DMS153 treated with DMSO at 0.1 percent for 48 hours (cell line): ENCODE measurements around the gene LCAT.

ENCODE experiments used
- DNase-seq: peaks from one replicate; lab custom pipeline; 2025; ENCODE audit not compliant: unreplicated experiment; lab: John Stamatoyannopoulos, UW

LCAT gene

DNA sequence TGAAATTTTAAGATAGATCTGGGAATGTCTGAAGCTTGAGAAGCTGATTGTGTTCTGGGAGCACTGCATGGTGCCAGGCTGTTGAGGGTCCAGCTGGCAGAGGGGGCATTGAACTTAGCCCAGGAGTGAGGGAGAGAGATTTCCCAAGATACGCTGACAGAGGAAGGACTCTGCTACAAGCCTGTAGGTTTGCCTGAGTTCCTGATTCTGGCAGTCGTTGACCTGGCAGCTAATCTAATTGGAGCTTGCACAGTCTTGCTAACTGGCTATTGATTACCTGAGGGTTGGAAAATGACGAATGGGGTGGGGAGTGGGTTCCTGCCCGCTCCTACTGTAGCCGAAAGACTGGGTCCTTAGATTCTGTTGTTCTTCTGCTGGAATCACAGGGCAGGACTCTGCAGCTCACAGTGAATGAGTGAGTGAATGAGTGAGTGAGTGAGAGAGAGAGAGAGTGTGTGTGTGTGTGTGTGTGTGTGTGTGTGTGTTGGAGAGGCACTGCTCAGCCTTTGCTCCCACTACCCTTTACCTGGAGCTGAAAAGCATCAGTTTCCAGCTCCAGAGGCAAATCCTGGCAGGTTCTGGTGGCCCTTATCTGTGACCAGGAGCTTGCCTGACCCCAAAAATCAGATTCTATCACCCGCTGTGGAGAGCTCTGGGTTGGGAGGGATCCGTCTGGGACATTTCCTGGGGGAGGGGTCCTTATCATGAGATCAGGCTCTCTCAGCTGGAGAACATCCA, 29.0 kb downstream of the LCAT start:
- no peak for DNase-seq

DNA sequence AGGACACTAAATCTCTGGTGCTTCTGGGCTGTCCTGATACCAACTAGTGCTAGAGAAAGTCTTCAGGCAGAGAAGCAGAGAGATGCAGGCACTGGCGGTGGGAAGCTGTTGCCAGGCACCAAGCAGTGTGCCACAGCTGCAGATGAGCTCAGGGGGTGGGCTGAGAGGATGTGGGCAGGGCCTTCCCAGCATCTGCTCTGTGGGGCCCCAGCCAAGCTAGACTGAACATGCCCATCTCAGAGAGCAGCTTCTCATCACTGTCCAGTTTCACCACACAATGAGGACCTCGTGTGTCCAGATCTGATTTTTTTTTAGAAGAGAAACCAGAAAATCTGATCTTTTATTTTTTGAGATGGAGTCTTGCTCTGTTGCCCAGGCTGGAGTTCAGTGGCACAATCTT, 33.8 kb downstream of the LCAT start:
- DNase-seq: no peak

DNA sequence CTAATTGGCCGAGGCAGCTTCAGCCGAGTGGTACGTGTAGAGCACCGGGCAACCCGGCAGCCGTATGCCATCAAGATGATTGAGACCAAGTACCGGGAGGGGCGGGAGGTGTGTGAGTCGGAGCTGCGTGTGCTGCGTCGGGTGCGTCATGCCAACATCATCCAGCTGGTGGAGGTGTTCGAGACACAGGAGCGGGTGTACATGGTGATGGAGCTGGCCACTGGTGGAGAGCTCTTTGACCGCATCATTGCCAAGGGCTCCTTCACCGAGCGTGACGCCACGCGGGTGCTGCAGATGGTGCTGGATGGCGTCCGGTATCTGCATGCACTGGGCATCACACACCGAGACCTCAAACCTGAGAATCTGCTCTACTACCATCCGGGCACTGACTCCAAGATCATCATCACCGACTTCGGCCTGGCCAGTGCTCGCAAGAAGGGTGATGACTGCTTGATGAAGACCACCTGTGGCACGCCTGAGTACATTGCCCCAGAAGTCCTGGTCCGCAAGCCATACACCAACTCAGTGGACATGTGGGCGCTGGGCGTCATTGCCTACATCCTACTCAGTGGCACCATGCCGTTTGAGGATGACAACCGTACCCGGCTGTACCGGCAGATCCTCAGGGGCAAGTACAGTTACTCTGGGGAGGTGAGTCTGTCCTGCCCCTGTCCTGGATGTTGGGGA, 34.7 kb downstream of the LCAT start:
- no peak for DNase-seq

DNA sequence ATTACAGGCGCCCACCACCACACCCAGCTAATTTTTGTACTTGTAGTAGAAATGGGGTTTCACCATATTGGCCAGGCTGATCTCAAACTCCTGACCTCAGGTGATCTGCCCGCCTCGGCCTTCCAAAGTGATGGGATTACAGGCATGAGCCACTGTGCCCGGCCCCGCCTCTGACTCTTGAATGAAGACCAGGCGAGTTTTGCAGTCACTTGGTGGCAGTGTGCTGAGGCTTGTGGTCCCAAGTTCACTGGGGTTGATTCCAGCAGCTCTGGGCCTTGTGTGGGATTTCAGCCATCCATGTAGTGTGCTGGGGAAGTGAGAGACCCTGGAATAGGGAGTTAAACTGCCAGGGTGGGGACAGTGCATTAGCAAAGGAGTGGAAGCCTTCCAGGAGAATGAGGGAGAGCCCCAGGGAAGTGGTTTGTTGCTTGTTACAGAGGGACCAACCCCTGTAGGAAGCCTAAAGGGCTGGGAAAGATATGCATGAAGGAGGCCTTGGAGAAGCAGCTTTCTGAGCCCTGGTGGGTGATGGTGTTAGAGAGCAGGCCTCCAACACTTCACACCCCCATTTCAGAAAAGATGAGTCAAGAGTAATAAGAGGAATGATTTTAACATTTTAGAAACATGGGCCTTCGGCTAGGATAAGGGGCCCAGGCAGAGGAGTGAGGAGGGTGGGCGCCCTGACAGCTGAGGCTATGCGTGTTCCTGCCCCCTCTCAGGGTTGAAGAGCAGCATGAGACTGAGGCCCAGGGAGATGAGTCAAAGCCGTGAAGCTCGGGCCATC, 36.3 kb downstream of the LCAT start:
- DNase-seq: no peak

DNA sequence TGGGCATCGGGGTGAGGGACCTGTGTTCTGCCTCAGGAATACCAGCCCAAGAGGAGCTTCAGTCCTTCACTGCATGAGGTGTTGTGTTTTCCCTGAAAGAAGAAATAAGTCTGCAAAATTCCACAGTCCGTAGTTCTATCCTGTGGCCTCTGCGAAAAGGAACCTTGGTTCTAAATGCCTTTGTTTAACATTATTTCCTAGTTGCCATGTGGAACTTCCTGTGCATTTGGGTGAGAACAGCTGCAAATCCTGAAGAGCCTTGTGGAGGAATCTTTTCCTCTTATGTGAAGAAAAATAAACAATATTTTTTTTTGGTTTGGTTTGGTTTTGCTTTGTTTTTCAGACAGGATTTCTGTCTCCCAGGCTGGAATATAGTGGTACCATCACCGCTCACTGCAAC, 41.1 kb downstream of the LCAT start:
- DNase-seq: no peak

DNA sequence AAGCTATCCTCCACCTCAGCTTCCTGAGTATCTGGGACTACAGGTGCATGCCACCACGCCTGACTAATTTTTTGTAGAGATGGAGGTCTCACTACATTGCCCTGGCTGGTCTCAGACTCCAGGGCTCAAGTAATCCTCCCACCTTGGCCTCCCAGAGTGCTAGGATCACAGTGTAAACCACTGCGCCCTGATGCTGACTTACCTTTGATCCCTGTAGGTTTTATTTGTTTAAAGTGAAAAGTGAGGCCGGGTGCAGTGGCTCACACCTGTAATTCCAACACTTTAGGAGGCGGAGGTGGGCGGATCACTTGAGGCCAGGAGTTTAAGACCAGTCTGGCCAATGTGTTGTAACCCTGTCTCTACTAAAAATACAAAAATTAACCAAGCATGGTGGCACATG, 42.2 kb downstream of the LCAT start:
- DNase-seq: no peak

DNA sequence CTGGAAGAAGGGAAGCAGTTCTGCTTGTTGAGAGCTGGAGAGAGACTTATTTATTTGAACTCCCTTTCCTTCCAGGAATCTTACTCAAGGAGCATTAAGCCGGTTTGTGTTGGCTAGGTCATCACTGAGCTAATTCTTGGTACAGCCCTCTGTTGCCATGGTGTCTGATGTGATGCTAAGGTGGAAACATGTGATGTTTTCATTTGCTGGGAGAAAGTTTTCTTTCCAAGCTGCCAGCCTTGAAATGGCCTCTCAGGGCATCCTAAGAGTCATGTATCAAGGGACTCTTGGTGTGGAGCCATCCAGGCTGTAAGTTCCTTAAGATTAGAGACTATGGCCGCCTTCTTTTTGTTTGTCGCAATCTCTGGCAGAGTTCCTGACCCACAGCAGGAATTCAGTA, 46.7 kb downstream of the LCAT start:
- no peak for DNase-seq

DNA sequence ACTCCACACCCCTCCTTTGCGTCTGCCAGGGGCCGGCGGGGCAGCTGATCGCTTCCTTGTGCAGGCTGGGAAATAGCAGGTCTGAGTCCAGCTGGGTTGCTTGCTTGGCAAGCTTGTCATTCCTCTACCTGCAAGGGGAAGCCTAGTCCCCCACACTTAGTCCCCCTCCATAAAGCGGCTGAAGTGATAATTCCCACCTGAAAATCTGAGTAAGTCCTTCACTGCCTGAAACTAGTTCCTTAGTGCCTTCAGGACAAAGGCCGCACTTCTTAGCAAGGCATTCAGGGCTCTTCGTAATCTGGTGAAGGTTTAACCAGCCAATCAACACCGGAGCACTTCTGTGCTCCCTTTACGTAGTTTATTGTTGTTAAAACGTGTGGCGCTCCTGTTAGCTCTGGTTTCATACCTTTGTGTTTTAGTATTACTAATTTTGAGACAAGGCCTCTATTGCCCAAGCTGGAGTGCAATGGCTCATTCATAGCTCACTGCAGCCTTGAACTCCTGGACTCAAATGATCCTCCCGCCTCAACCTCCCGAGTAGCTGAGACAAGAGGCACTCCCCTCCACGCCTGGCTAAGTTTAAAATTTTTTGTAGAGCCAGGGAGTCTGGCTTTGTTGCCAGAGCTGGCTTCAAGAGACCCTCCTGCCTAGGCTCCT, 50.0 kb downstream of the LCAT start:
- DNase-seq: no peak

DNA sequence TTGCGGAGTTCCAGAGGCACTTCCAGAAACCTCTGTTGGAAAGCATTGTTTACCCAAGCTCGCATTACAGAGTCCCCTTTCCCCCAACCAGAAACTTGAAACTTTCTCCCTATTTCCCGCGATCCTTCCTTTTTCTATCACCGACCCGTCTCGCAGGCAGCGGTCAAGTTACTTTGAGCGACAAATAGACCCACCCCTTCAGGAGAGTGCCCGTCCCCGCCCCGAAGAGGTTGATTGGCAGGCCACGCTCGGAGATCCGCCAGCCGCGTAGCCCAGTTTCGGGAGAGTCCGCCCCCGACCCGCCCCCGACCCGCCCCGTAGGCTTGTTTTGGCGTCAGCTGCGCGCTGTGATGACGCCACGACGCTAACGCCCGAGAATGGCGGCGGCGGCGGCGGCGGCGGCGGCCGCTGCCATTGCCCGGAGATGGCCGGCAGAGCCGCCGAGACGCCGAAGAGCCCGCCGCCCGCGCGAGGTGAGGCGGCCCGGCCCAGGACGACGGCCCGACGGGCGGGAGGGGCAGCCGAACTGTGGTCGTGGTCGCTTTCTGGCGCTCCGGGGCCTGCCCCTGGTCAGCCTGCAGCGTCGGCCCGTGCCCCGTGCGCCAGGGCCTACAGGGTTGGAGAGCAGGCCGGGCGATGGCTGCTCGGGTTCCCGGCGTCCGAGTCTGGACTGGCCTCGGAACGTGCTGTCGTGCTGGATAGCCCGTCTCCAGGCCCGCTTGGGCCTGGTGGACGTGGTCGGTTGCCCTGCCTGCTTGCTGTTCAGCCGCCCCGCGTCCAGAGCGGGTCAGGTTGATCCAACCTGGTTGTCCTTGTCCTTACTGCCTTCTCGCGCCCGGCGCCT, 50.8 kb downstream of the LCAT start, which contains the start of gene PSKH1:
PSKH1 (plus strand) TSS at position 356 of the 844 bp plus-strand sequence. CDS start 15,496 bp downstream, outside the sequence.
- peak; percentile 86 for DNase-seq

DNA sequence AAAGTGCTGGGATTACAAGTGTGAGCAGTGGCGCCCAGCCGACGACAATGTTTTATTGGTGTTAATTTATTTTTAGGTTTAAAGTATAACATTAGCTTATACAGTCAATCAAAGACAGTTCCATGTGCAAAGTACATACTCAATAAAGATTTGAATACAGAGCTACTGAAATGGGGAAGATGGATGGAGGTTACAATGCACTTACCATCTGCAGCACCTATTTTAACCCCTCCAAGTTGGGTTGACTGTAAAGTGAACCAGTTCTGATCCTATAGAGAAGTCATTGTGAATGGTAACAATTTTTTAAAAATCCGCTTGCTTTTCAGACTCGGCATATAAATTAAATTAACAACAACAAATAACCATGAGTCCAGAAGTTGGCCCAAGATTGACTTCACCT, 51.5 kb downstream of the LCAT start:
- no peak for DNase-seq
